HepG2 (cell line): Measurements from ENCODE around the gene MTA3. TPM values are rescaled to one million over a fixed set of nuclear protein-coding genes. Genes with fewer than 3 reads are reported as not detected.

ENCODE experiments used
- ARID2 ChIP-seq: sonication (generic); formaldehyde crosslinking; IDR thresholded peaks from 2 replicates; pipeline ENCODE4 v1.8.1; 2022; ENCODE audit warnings: mild to moderate bottlenecking, missing genetic modification reagents, borderline replicate concordance
- BRD4 ChIP-seq: sonication (generic); formaldehyde crosslinking; IDR thresholded peaks from 2 replicates; pipeline ENCODE4 v1.4.0; 2020; ENCODE audit warnings: missing genetic modification reagents
- KMT2A ChIP-seq: sonication (generic); formaldehyde crosslinking; IDR thresholded peaks from 2 replicates; pipeline ENCODE4 v1.4.0; 2020; ENCODE audit warnings: missing genetic modification reagents
- MIXL1 ChIP-seq: IDR thresholded peaks from 2 replicates; pipeline ENCODE4 v1.6.1; 2016
- NFE2 ChIP-seq: sonication (generic); formaldehyde crosslinking; IDR thresholded peaks from 2 replicates; pipeline ENCODE4 v1.4.0; 2020; ENCODE audit warnings: missing genetic modification reagents
- NKX3-1 ChIP-seq: sonication (generic); formaldehyde crosslinking; IDR thresholded peaks from 2 replicates; pipeline ENCODE4 v1.5.0; 2020; ENCODE audit warnings: missing genetic modification reagents
- POGZ ChIP-seq: sonication (generic); formaldehyde crosslinking; IDR thresholded peaks from 2 replicates; pipeline ENCODE4 v1.4.0; 2020; ENCODE audit warnings: mild to moderate bottlenecking, missing genetic modification reagents
- RAD21 ChIP-seq: fragments of 450-650 bp; formaldehyde crosslinking; IDR thresholded peaks from 2 replicates; pipeline ENCODE4 v1.5.0; 2020; ENCODE audit warnings: mild to moderate bottlenecking
- SMARCC2 ChIP-seq: fragments of 450-650 bp; IDR thresholded peaks from 2 replicates; pipeline ENCODE4 v1.6.1; 2017; ENCODE audit warnings: antibody characterized with exemption, mild to moderate bottlenecking
- TBP ChIP-seq: sonication (generic); formaldehyde crosslinking; IDR thresholded peaks from 2 replicates; pipeline ENCODE4 v1.5.0; 2020; ENCODE audit warnings: missing genetic modification reagents
- TRIM24 ChIP-seq: sonication (generic); formaldehyde crosslinking; IDR thresholded peaks from 2 replicates; pipeline ENCODE4 v1.8.0; 2022; ENCODE audit warnings: mild to moderate bottlenecking, missing genetic modification reagents
- ZKSCAN5 ChIP-seq: sonication (generic); formaldehyde crosslinking; IDR thresholded peaks from 2 replicates; pipeline ENCODE4 v1.5.1; 2020; ENCODE audit warnings: mild to moderate bottlenecking, missing genetic modification reagents
- ZNF282 ChIP-seq: fragments of 450-650 bp; IDR thresholded peaks from 2 replicates; pipeline ENCODE4 v1.6.1; 2018; ENCODE audit not compliant: partially characterized antibody
- ZNF30 ChIP-seq: sonication (generic); formaldehyde crosslinking; IDR thresholded peaks from 2 replicates; pipeline ENCODE4 v1.5.0; 2020; ENCODE audit warnings: mild to moderate bottlenecking, missing genetic modification reagents
- ZNF335 ChIP-seq: sonication (generic); formaldehyde crosslinking; IDR thresholded peaks from 2 replicates; pipeline ENCODE4 v1.4.0; 2020; ENCODE audit warnings: missing genetic modification reagents
- ZNF430 ChIP-seq: sonication (generic); formaldehyde crosslinking; IDR thresholded peaks from 2 replicates; pipeline ENCODE4 v1.9.0; 2021; ENCODE audit warnings: mild to moderate bottlenecking, missing genetic modification reagents
- ZNF629 ChIP-seq: sonication (generic); formaldehyde crosslinking; conservative IDR thresholded peaks from 2 replicates; pipeline ENCODE4 v1.5.0; 2020; ENCODE audit warnings: missing genetic modification reagents
- ZNF674 ChIP-seq: sonication (generic); formaldehyde crosslinking; IDR thresholded peaks from 2 replicates; pipeline ENCODE4 v1.5.0; 2020; ENCODE audit warnings: low read depth, mild to moderate bottlenecking, missing genetic modification reagents
- ZNF703 ChIP-seq: sonication (generic); formaldehyde crosslinking; IDR thresholded peaks from 2 replicates; pipeline ENCODE4 v1.5.1; 2020; ENCODE audit warnings: missing genetic modification reagents, mild to moderate bottlenecking, moderate library complexity, borderline replicate concordance
- ZNF768 ChIP-seq: sonication (generic); formaldehyde crosslinking; IDR thresholded peaks from 2 replicates; pipeline ENCODE4 v1.4.0; 2020; ENCODE audit warnings: missing genetic modification reagents
- ZNF792 ChIP-seq: IDR thresholded peaks from 2 replicates; pipeline ENCODE4 v1.6.1; 2016
- ZNF850 ChIP-seq: sonication (generic); formaldehyde crosslinking; conservative IDR thresholded peaks from 2 replicates; pipeline ENCODE4 v1.9.0; 2021; ENCODE audit warnings: mild to moderate bottlenecking, missing genetic modification reagents
- ZNF883 ChIP-seq: sonication (generic); formaldehyde crosslinking; IDR thresholded peaks from 2 replicates; pipeline ENCODE4 v1.5.1; 2020; ENCODE audit warnings: mild to moderate bottlenecking, missing genetic modification reagents; ENCODE audit errors: not compliant biosample characterization
- polyA plus RNA-seq, 8 experiments: library from polyadenylated mRNA; depleted of rRNA in 3 of 8; stranded (reverse) in 7 of 8; unstranded in 1 of 8; fragments of >200 nt; fragmentation: Illumina TruSeq in 4 of 8; extraction: Trizol in 4 of 8; gene quantifications; 2 replicates each; pipeline versions ENCODE4 v1.2.1 to v1.2.3, GENCODE V29; 2011 to 2016; ENCODE audit warnings: low read depth in 4 of 8, missing spikeins in 1 of 8, mixed read lengths in 1 of 8; ENCODE audit not compliant: insufficient read depth in 1 of 8
- total RNA-seq, 5 experiments: library from RNA; depleted of rRNA; stranded (reverse); fragments of >200 nt; fragmentation: Illumina TruSeq; extraction: Trizol; gene quantifications; 2 replicates each; pipeline ENCODE4 v1.2.3, GENCODE V29; 2016; ENCODE audit warnings: low read depth in 1 of 5
- TF ChIP-seq, protein P1 (sequence below): sonication (generic); formaldehyde crosslinking; IDR thresholded peaks from 2 replicates; pipeline ENCODE4 v1.4.0; 2020; ENCODE audit warnings: missing genetic modification reagents, low read depth, mild to moderate bottlenecking, borderline replicate concordance
- TF ChIP-seq, protein P2 (sequence below): sonication (generic); formaldehyde crosslinking; conservative IDR thresholded peaks from 2 replicates; pipeline ENCODE4 v1.8.0; 2022; ENCODE audit warnings: mild to moderate bottlenecking, moderate library complexity, missing genetic modification reagents
- TF ChIP-seq, protein P3 (sequence below): sonication (generic); formaldehyde crosslinking; IDR thresholded peaks from 2 replicates; pipeline ENCODE4 v1.9.0; 2021; ENCODE audit warnings: missing genetic modification reagents, mild to moderate bottlenecking, borderline replicate concordance
- TF ChIP-seq, protein P4 (sequence below): IDR thresholded peaks from 2 replicates; pipeline ENCODE4 v1.6.1; 2016
- TF ChIP-seq, protein P5 (sequence below): IDR thresholded peaks from 2 replicates; pipeline ENCODE4 v1.6.1; 2016; ENCODE audit warnings: mild to moderate bottlenecking, missing biosample characterization, missing genetic modification reagents

The MTA3 gene
- total and polyA plus RNA-seq, 2 of the 13 experiments (the other 11 are each of a cell fraction or from before 2014, with no cell fraction given): 48.8 to 77.8 TPM

DNA sequence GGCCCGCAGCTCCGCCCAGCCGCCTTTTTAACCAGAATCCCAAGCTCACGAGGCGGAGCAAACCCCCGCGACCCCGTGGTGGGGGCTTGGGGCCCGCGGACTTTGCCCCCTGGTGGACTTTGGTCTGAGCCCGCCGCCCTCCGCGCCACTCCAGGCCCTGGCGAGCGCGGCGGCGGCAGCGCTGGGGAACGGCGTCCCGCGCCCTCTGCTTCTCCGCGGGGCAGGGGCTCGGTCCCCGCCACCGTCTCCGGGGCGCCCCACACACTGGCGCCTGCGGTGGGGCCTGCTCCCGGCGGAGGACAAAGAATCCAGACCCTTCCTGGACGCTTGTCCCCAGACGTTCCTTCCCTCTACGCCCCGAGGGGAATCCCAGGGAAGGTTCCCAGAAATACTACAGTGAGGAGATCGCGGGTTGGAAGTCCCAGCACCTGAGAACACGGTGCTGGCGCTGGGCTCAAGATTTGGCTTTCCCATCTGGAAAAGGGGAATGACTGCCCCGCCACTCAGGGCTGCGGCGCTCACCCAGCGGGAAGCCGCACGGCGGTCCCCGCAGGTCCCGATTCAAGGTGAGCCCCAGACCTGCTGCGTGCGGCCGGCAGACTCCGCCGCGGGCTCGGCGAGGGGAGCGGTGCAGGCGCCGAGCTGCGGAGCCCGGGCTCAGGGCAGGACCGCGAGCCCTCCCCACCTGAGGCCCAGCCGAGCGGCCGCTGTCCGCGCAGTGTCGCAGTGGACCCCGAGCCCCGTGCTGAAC, 224.3 kb downstream of the MTA3 start, which contains the start of gene HAAO (continued):
- TF ChIP-seq, protein P1, sequence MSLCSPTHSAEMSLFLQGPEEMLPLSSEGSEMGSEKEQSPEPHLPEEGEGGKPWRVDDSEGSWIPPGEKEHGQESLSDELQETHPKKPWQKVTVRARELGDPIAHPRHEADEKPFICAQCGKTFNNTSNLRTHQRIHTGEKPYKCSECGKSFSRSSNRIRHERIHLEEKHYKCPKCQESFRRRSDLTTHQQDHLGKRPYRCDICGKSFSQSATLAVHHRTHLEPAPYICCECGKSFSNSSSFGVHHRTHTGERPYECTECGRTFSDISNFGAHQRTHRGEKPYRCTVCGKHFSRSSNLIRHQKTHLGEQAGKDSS (CRISPR knock-in tag): peak; percentile 93
- peak; percentile 96 for TF ChIP-seq NKX3-1 (CRISPR knock-in tag)
- TF ChIP-seq ZNF282: no peak
- peak; percentile 88 for TF ChIP-seq RAD21
- peak; percentile 95 for TF ChIP-seq TBP (CRISPR knock-in tag)
- TF ChIP-seq ZNF768: peak; percentile 77; the same call in 1 of the 2 replicates
- TF ChIP-seq ZNF792: peak; percentile 91
- peak; percentile 71; the same call in 1 of the 2 replicates for TF ChIP-seq TRIM24 (CRISPR knock-in tag)
- TF ChIP-seq NFE2: no peak
- peak; percentile 8; the same call in 1 of the 2 replicates for TF ChIP-seq ARID2
- TF ChIP-seq ZNF883: peak; percentile 82
- peak; percentile 97 for TF ChIP-seq ZNF674
- peak; percentile 81 for TF ChIP-seq ZNF430 (CRISPR knock-in tag)
- peak; percentile 84; the same call in 1 of the 2 replicates for TF ChIP-seq ZNF30 (CRISPR knock-in tag)
- TF ChIP-seq SMARCC2: 0 out of 2 replicates have a peak, but pooled peaks have one; percentile 55
- TF ChIP-seq ZNF629 (CRISPR knock-in tag): peak; percentile 79
- no peak for TF ChIP-seq ZKSCAN5 (CRISPR knock-in tag)
- TF ChIP-seq, protein P2, sequence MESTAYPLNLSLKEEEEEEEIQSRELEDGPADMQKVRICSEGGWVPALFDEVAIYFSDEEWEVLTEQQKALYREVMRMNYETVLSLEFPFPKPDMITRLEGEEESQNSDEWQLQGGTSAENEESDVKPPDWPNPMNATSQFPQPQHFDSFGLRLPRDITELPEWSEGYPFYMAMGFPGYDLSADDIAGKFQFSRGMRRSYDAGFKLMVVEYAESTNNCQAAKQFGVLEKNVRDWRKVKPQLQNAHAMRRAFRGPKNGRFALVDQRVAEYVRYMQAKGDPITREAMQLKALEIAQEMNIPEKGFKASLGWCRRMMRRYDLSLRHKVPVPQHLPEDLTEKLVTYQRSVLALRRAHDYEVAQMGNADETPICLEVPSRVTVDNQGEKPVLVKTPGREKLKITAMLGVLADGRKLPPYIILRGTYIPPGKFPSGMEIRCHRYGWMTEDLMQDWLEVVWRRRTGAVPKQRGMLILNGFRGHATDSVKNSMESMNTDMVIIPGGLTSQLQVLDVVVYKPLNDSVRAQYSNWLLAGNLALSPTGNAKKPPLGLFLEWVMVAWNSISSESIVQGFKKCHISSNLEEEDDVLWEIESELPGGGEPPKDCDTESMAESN (CRISPR knock-in tag): peak; percentile 99
- TF ChIP-seq, protein P3, sequence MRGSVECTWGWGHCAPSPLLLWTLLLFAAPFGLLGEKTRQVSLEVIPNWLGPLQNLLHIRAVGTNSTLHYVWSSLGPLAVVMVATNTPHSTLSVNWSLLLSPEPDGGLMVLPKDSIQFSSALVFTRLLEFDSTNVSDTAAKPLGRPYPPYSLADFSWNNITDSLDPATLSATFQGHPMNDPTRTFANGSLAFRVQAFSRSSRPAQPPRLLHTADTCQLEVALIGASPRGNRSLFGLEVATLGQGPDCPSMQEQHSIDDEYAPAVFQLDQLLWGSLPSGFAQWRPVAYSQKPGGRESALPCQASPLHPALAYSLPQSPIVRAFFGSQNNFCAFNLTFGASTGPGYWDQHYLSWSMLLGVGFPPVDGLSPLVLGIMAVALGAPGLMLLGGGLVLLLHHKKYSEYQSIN (CRISPR knock-in tag): no peak
- peak; percentile 99 for TF ChIP-seq ZNF703 (CRISPR knock-in tag)
- peak; percentile 76; the same call in 1 of the 2 replicates for TF ChIP-seq ZNF335
- TF ChIP-seq, protein P4, sequence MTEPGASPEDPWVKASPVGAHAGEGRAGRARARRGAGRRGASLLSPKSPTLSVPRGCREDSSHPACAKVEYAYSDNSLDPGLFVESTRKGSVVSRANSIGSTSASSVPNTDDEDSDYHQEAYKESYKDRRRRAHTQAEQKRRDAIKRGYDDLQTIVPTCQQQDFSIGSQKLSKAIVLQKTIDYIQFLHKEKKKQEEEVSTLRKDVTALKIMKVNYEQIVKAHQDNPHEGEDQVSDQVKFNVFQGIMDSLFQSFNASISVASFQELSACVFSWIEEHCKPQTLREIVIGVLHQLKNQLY (CRISPR knock-in tag): peak; percentile 90
- peak; percentile 97 for TF ChIP-seq POGZ (CRISPR knock-in tag)
- TF ChIP-seq BRD4: peak; percentile 99
- TF ChIP-seq MIXL1 (CRISPR knock-in tag): peak; percentile 87
- peak; percentile 96 for TF ChIP-seq KMT2A
- TF ChIP-seq, protein P5, sequence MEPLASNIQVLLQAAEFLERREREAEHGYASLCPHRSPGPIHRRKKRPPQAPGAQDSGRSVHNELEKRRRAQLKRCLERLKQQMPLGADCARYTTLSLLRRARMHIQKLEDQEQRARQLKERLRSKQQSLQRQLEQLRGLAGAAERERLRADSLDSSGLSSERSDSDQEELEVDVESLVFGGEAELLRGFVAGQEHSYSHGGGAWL: peak; percentile 90
- peak; percentile 87; the same call in 1 of the 2 replicates for TF ChIP-seq ZNF850 (CRISPR knock-in tag)
